Neural crest cell (in vitro differentiated cells): Measurements from ENCODE around the gene RSL24D1. TPM values are rescaled to one million over a fixed set of nuclear protein-coding genes. Genes with fewer than 3 reads are reported as not detected.

Source experiments
- DNase-seq: peaks from one replicate; pipeline ENCODE4 v3.0.0; 2021; ENCODE audit warnings: low read depth, mixed read lengths, low spot score
- H3K27ac Mint-ChIP-seq: one replicate; pipeline ENCODE4 v1.8.0; 2021; ENCODE audit warnings: mild to moderate bottlenecking, mixed read lengths; ENCODE audit not compliant: unreplicated experiment
- H3K27me3 Mint-ChIP-seq: 2 replicates; pipeline ENCODE4 v1.8.0; 2021; ENCODE audit warnings: low read depth, mild to moderate bottlenecking, mixed read lengths
- H3K36me3 Mint-ChIP-seq: 2 replicates; pipeline ENCODE4 v1.8.0; 2021; ENCODE audit warnings: low read depth, mild to moderate bottlenecking, mixed read lengths
- H3K4me1 Mint-ChIP-seq: 2 replicates; pipeline ENCODE4 v1.8.0; 2021; ENCODE audit warnings: mixed read lengths
- H3K4me3 Mint-ChIP-seq: one replicate; pipeline ENCODE4 v1.8.0; 2021; ENCODE audit warnings: mild to moderate bottlenecking, mixed read lengths
- H3K9me3 Mint-ChIP-seq: 2 replicates; pipeline ENCODE4 v1.8.0; 2021; ENCODE audit warnings: mixed read lengths
- CTCF ChIP-seq: fragments of 200-600 bp; sonication (generic); conservative IDR thresholded peaks from 2 replicates; pipeline ENCODE4 v1.5.0; 2021; ENCODE audit warnings: antibody characterized with exemption, mild to moderate bottlenecking
- total RNA-seq: library from RNA; stranded (reverse); gene quantifications from 2 replicates; pipeline ENCODE4 v1.2.1, GENCODE V29; 2021

Gene RSL24D1
- total RNA-seq, 1 donor from 2014 or later = 78.6 TPM

- Mint-ChIP-seq H3K36me3 (no peaks in the 10 kb centered on the region), H3K4me3 (no peak overlapping the region), H3K9me3 (no peaks in the 10 kb centered on the region), H3K4me1 (no peaks in the 10 kb centered on the region), H3K27me3 (no peaks in the 10 kb centered on the region), H3K27ac (no peak overlapping the region)
- TF ChIP-seq CTCF = no peak
- no peak for DNase-seq
Measured at GRCh38 chr15:55204464-55204863, 7.7 kb upstream of the RSL24D1 start.

GRCh38 chr15:55202206-55202605 is 5.5 kb upstream of the RSL24D1 start:
- Mint-ChIP-seq H3K4me3 (no peak overlapping the region), H3K9me3 (no peaks in the 10 kb centered on the region), H3K27ac (no peak overlapping the region), H3K4me1 (no peaks in the 10 kb centered on the region), H3K36me3 (no peaks in the 10 kb centered on the region), H3K27me3 (peaks cover 2% of the 10 kb centered on the region)
- no peak for TF ChIP-seq CTCF
- DNase-seq = no peak

GRCh38 chr15:55198706-55199105 is 2.0 kb upstream of the RSL24D1 start:
- no peak for DNase-seq
- Mint-ChIP-seq H3K4me3 (peak overlapping the region; percentile 11), H3K27me3 (peaks cover 2% of the 10 kb centered on the region), H3K36me3 (no peaks in the 10 kb centered on the region), H3K27ac (no peak overlapping the region), H3K9me3 (no peaks in the 10 kb centered on the region), H3K4me1 (no peaks in the 10 kb centered on the region)
- TF ChIP-seq CTCF = no peak

GRCh38 chr15:55197719-55198118 is 978 bp upstream of the RSL24D1 start:
- H3K4me3 Mint-ChIP-seq = no peak overlapping the region
- no peak for TF ChIP-seq CTCF
- H3K27ac Mint-ChIP-seq = no peak overlapping the region
- peaks cover 2% of the 10 kb centered on the region for H3K27me3 Mint-ChIP-seq
- H3K4me1 Mint-ChIP-seq = peaks cover 4% of the 10 kb centered on the region
- no peaks in the 10 kb centered on the region for H3K9me3 Mint-ChIP-seq
- DNase-seq = no peak
- H3K36me3 Mint-ChIP-seq = no peaks in the 10 kb centered on the region

GRCh38 chr15:55197362-55197705 is 593 bp upstream of the RSL24D1 start:
- H3K4me1 Mint-ChIP-seq = peaks cover 4% of the 10 kb centered on the region
- TF ChIP-seq CTCF = no peak

GRCh38 chr15:55195996-55196395 is 745 bp downstream of the RSL24D1 start:
- H3K4me1 Mint-ChIP-seq = peaks cover 4% of the 10 kb centered on the region
- H3K27me3 Mint-ChIP-seq = peaks cover 2% of the 10 kb centered on the region
- H3K36me3 Mint-ChIP-seq = no peaks in the 10 kb centered on the region
- no peak overlapping the region for H3K27ac Mint-ChIP-seq
- no peaks in the 10 kb centered on the region for H3K9me3 Mint-ChIP-seq
- no peak overlapping the region for H3K4me3 Mint-ChIP-seq
- no peak for TF ChIP-seq CTCF
- DNase-seq = no peak

More at GRCh38 chr15:55197362-55197705, 593 bp upstream of the RSL24D1 start:
- peaks cover 2% of the 10 kb centered on the region for H3K27me3 Mint-ChIP-seq
- H3K9me3 Mint-ChIP-seq = no peaks in the 10 kb centered on the region
- no peak for DNase-seq
- H3K36me3 Mint-ChIP-seq = no peaks in the 10 kb centered on the region
- H3K27ac Mint-ChIP-seq = no peak overlapping the region
- H3K4me3 Mint-ChIP-seq = no peak overlapping the region
